GM19240 (cell line): ENCODE results near the gene EIF3A.
"Not testable (repeated sequence)": the region's sequence is repeated elsewhere in the genome, so short reads cannot be mapped to it uniquely, and the experiment has no call there.

ENCODE experiments used
- DNase-seq: peaks from one replicate; pipeline ENCODE4 v3.0.0; 2011; ENCODE audit warnings: low spot score; ENCODE audit not compliant: insufficient read length

The EIF3A gene

GRCh38 chr10:119049777-119050176, 30.8 kb downstream of the EIF3A start:
- DNase-seq: no peak

- DNase-seq: no peak
These were observed 31.3 kb downstream of the EIF3A start for GRCh38 chr10:119049361-119049760.

- DNase-seq: no peak
These were observed 35.1 kb downstream of the EIF3A start for GRCh38 chr10:119045561-119045960.

- no peak for DNase-seq
These were observed 38.4 kb downstream of the EIF3A start for GRCh38 chr10:119042169-119042568.

GRCh38 chr10:119041326-119041725, 39.3 kb downstream of the EIF3A start:
- DNase-seq: no peak

- DNase-seq: no peak
These were observed 41.5 kb downstream of the EIF3A start for GRCh38 chr10:119039161-119039560.

GRCh38 chr10:119031496-119032059, 49.0 kb downstream of the EIF3A start:
- no peak for DNase-seq

GRCh38 chr10:119030421-119031250, 50.0 kb downstream of the EIF3A start:
- peak; percentile 51 for DNase-seq

- DNase-seq: peak; percentile 12
These were observed 50.8 kb downstream of the EIF3A start, which contains the start of gene NANOS1 for GRCh38 chr10:119029613-119030420. Gene NANOS1 (plus strand): TSS chr10:119029714. CDS start chr10:119029802, 88 bp downstream.

GRCh38 chr10:119028900-119029612, 51.6 kb downstream of the EIF3A start:
- peak; percentile 89 for DNase-seq

GRCh38 chr10:119028445-119028899, 52.1 kb downstream of the EIF3A start:
- not testable (repeated sequence) for DNase-seq

- DNase-seq: no peak
These were observed 54.1 kb downstream of the EIF3A start for GRCh38 chr10:119026301-119027110.

GRCh38 chr10:119025776-119026175, 54.8 kb downstream of the EIF3A start:
- no peak for DNase-seq

- DNase-seq: no peak
These were observed 55.3 kb downstream of the EIF3A start for GRCh38 chr10:119025336-119025735.

- no peak for DNase-seq
These were observed 55.7 kb downstream of the EIF3A start for GRCh38 chr10:119024882-119025281.

GRCh38 chr10:119023553-119023868, 57.1 kb downstream of the EIF3A start:
- DNase-seq: no peak

GRCh38 chr10:119022846-119023552, 57.6 kb downstream of the EIF3A start:
- no peak for DNase-seq

GRCh38 chr10:119020627-119020946, 60.0 kb downstream of the EIF3A start:
- no peak for DNase-seq

- no peak for DNase-seq
These were observed 73.4 kb downstream of the EIF3A start for GRCh38 chr10:119007211-119007574.
